ENCODE data around the gene RAB10. TPM values are rescaled to one million over a fixed set of nuclear protein-coding genes. Genes with fewer than 3 reads are reported as not detected.

The RAB10 gene
- total RNA-seq, 1 experiment from 2014 or later: 140 TPM

DNA sequence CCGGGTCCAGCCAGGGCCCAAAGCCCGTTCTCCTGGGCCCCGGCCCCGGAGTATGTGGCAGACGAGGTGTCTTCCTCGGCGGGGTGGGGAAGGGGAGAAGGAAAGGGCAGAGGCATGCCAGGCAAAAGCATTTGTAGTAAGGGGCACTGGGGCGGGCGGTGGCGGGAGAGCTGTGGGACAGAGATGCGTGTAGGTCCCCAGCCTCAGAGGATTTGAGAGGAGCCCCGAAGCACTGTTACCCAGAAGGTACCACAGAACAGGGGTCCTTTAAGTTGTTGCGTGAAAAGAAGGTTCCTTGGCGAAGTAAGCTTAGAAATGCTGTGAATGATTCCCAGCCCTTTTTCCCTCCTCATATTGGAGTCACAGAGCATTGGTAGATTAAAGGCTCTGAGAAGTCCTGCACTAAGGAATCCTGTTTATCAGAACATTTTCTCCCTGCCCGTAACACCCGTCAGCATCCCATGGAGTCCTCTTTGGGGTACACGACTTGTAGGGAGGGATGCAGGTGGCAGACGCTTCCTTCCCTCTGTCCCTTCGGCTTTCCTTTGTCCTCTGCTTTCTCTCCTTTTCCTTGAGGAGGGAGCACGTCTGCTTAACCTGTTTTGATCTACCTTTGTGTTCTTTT, 151.5 kb downstream of the RAB10 start:
- no peak for TF ChIP-seq EZH2 (IDR thresholded peaks at IDR 0.05; ENCODE audit: borderline replicate concordance, low read depth, low read length, poor library complexity, severe bottlenecking)
- TF ChIP-seq, protein P1, sequence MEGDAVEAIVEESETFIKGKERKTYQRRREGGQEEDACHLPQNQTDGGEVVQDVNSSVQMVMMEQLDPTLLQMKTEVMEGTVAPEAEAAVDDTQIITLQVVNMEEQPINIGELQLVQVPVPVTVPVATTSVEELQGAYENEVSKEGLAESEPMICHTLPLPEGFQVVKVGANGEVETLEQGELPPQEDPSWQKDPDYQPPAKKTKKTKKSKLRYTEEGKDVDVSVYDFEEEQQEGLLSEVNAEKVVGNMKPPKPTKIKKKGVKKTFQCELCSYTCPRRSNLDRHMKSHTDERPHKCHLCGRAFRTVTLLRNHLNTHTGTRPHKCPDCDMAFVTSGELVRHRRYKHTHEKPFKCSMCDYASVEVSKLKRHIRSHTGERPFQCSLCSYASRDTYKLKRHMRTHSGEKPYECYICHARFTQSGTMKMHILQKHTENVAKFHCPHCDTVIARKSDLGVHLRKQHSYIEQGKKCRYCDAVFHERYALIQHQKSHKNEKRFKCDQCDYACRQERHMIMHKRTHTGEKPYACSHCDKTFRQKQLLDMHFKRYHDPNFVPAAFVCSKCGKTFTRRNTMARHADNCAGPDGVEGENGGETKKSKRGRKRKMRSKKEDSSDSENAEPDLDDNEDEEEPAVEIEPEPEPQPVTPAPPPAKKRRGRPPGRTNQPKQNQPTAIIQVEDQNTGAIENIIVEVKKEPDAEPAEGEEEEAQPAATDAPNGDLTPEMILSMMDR (conservative IDR thresholded peaks at IDR 0.05; ENCODE audit: low read depth, low read length): no peak
- Histone ChIP-seq H3K36me3 (ENCODE audit: insufficient read depth, low read length, poor library complexity, severe bottlenecking) (no peaks in the 10 kb centered on the region), H3K4me1 (ENCODE audit: insufficient read depth, low read length, poor library complexity, severe bottlenecking) (no peaks in the 10 kb centered on the region), H3K27ac (ENCODE audit: low read depth, low read length, poor library complexity, severe bottlenecking) (no peak overlapping the region), H3K9me3 (ENCODE audit: low read depth, low read length, poor library complexity, severe bottlenecking) (no peaks in the 10 kb centered on the region), H3K4me3 (ENCODE audit: low read depth, low read length, poor library complexity, severe bottlenecking) (no peak overlapping the region), H3K27me3 (replicated peaks; ENCODE audit: insufficient read depth, low read depth, low read length, poor library complexity) (no peaks in the 10 kb centered on the region)
- ChIA-PET POLR2A (ENCODE audit: low non-redundant PET) (no interaction called here), CTCF (no interaction called here)
- no peak for DNase-seq (ENCODE audit: low spot score)
- no TSS peak for BruUV-seq (replicated peaks)
- intact Hi-C loops (cut with micrococcal nuclease; ENCODE audit: unreplicated experiment): no loop called here

DNA sequence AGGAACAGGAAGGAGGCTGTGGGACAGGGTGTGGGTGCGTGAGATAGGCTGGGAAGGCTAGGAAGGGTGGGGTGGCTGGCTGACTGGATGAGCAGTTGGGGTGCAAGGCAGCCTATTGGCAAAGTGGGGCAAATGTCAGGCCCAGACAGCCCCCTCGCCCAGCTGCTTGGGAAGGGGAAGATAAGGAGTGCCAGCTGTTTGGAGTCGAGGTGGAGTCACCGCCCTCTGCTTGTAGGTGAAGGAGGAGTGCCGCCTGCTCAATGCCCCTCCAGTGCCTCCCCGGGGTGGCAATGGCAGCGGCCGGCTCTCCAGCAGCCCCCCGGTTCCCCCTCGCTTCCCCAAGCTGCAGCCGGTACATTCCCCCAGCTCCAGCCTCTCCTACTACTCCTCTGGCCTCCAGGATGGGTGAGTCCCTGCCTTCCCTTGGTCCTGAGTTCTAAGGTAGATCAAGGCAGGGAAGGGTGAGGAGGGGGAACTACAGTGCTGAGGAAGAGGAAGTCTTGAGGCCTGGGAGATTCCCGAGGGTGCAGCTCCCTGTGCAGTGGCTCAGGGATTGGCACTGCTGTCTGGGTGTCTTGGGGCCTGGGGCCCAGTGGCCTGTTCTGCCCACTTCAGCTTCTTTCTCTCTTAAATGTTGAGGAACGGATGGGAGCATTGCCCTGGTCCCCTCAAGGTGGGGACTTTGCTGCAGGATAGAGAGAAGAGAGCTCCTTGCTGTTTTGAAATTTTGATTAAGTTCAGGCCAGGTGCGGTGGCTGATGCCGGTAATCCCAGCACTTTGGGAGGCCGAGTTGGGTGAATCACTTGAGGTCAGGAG, 152.3 kb downstream of the RAB10 start:
- TF ChIP-seq EZH2 (IDR thresholded peaks at IDR 0.05; ENCODE audit: borderline replicate concordance, low read depth, low read length, poor library complexity, severe bottlenecking): no peak
- TF ChIP-seq, protein P1 (conservative IDR thresholded peaks at IDR 0.05; ENCODE audit: low read depth, low read length): no peak
- Histone ChIP-seq H3K9me3 (ENCODE audit: low read depth, low read length, poor library complexity, severe bottlenecking) (no peaks in the 10 kb centered on the region), H3K4me3 (ENCODE audit: low read depth, low read length, poor library complexity, severe bottlenecking) (no peak overlapping the region), H3K27ac (ENCODE audit: low read depth, low read length, poor library complexity, severe bottlenecking) (no peak overlapping the region), H3K4me1 (ENCODE audit: insufficient read depth, low read length, poor library complexity, severe bottlenecking) (no peaks in the 10 kb centered on the region), H3K36me3 (ENCODE audit: insufficient read depth, low read length, poor library complexity, severe bottlenecking) (peaks cover 5% of the 10 kb centered on the region), H3K27me3 (replicated peaks; ENCODE audit: insufficient read depth, low read depth, low read length, poor library complexity) (no peaks in the 10 kb centered on the region)
- DNase-seq (ENCODE audit: low spot score): no peak
- no TSS peak for BruUV-seq (replicated peaks)
- CTCF ChIA-PET: no interaction called here
- intact Hi-C loops (cut with micrococcal nuclease; ENCODE audit: unreplicated experiment): no loop called here
- POLR2A ChIA-PET (ENCODE audit: low non-redundant PET): no interaction called here

Other genes with a start within 250 kb of the RAB10 start
- gene ASXL2, start 155.6 kb upstream of the RAB10 start, total RNA-seq (2021): 32.8 and 34.5 TPM in 2 replicates
- 39.5 and 46.2 TPM in 2 replicates for gene KIF3C, start 51.6 kb upstream of the RAB10 start, total RNA-seq (2021)
- 2.8 and 5.0 TPM in 2 replicates for gene GAREM2, start 139.0 kb downstream of the RAB10 start, total RNA-seq (2021)
- gene HADHA, start 210.5 kb downstream of the RAB10 start, total RNA-seq (2021): 136 and 137 TPM in 2 replicates
- 101 and 106 TPM in 2 replicates for gene HADHB, start 210.9 kb downstream of the RAB10 start, total RNA-seq (2021)